H1 (cell line): ENCODE data around the gene IP6K1.

Source experiments
- ATF2 ChIP-seq: IDR thresholded peaks from 2 replicates; pipeline ENCODE4 v1.6.1; 2012; ENCODE audit warnings: low read length, inconsistent platforms
- CEBPB ChIP-seq: IDR thresholded peaks from 2 replicates; pipeline ENCODE4 v1.6.1; 2012; ENCODE audit warnings: low read depth, low read length
- CHD1 ChIP-seq: IDR thresholded peaks from 2 replicates; pipeline ENCODE4 v1.6.1; 2012; ENCODE audit warnings: low read depth, low read length, improper control_type of control experiment
- CTCF ChIP-seq, 3 experiments: IDR thresholded peaks; 1 replicate in 2 of 3; 2 replicates in 1 of 3; pipeline versions ENCODE4 v1.5.1 to v1.6.1; 2011; ENCODE audit warnings: low read length in 3 of 3, mild to moderate bottlenecking in 3 of 3, inconsistent platforms in 2 of 3, low read depth in 1 of 3, moderate library complexity in 1 of 3; ENCODE audit not compliant: insufficient read depth in 1 of 3; ENCODE audit errors: control extremely low read depth in 1 of 3
- E2F6 ChIP-seq: IDR thresholded peaks from 2 replicates; pipeline ENCODE4 v1.6.1; 2012; ENCODE audit warnings: inconsistent platforms
- GTF2F1 ChIP-seq: IDR thresholded peaks from 2 replicates; pipeline ENCODE4 v1.6.1; 2012; ENCODE audit warnings: low read depth, low read length, improper control_type of control experiment, borderline replicate concordance
- JUN ChIP-seq: IDR thresholded peaks from 2 replicates; pipeline ENCODE4 v1.6.1; 2011; ENCODE audit warnings: low read depth, mild to moderate bottlenecking, improper control_type of control experiment, low read length
- NRF1 ChIP-seq: IDR thresholded peaks from 2 replicates; pipeline ENCODE4 v1.6.1; 2011; ENCODE audit warnings: mild to moderate bottlenecking, low read depth, low read length, improper control_type of control experiment
- POLR2A ChIP-seq, 2 experiments: IDR thresholded peaks; 1 replicate in 1 of 2; 2 replicates in 1 of 2; pipeline ENCODE4 v1.6.1; 2011; ENCODE audit warnings: low read depth in 2 of 2, low read length in 2 of 2, mild to moderate bottlenecking in 2 of 2; ENCODE audit errors: control extremely low read depth in 1 of 2
- RFX5 ChIP-seq: IDR thresholded peaks from 2 replicates; pipeline ENCODE4 v1.6.1; 2011; ENCODE audit warnings: low read depth, low read length, improper control_type of control experiment, borderline replicate concordance
- SIN3A ChIP-seq, 2 experiments: IDR thresholded peaks in 1 of 2; conservative IDR thresholded peaks in 1 of 2; 2 replicates each; pipeline ENCODE4 v1.6.1; 2011 to 2012; ENCODE audit warnings: low read length in 2 of 2, improper control_type of control experiment in 1 of 2, low read depth in 1 of 2, mild to moderate bottlenecking in 1 of 2
- YY1 ChIP-seq: IDR thresholded peaks from 2 replicates; pipeline ENCODE4 v1.6.1; 2011; ENCODE audit warnings: low read depth, mild to moderate bottlenecking, low read length

GRCh38 chr3:49772703-49773102 lies 13.6 kb downstream of the IP6K1 start:
- TF ChIP-seq CTCF (IDR thresholded peaks at IDR 0.05; ENCODE audit: control extremely low read depth in 1 of 3, insufficient read depth in 1 of 3, low read depth in 1 of 3, low read length in 3 of 3) (no peak), POLR2A (IDR thresholded peaks at IDR 0.05; ENCODE audit: control extremely low read depth in 1 of 2, low read depth in 2 of 2, low read length in 2 of 2) (no peak), E2F6 (no peak), JUN (no peak), ATF2 (no peak), CHD1 (no peak), NRF1 (no peak), YY1 (no peak), RFX5 (no peak), GTF2F1 (no peak), CEBPB (no peak), SIN3A (conservative IDR thresholded peaks at IDR 0.05 in 1 of 2, IDR thresholded peaks at IDR 0.05 in 1 of 2; ENCODE audit: low read depth in 1 of 2, low read length in 2 of 2) (no peak)
